GM23338 (cell line): ENCODE data around the gene PRDM2. TPM values are rescaled to one million over a fixed set of nuclear protein-coding genes. Genes with fewer than 3 reads are reported as not detected.

Experiments used
- ATAC-seq: fragments of 200-7000 bp; cut with Tn5 transposase; 3 replicates; pipeline ENCODE4 v1.9.1; 2020
- DNase-seq: peaks from one replicate; pipeline ENCODE4 v3.0.0-alpha.2; 2015; ENCODE audit warnings: low spot score
- H2AFZ ChIP-seq: fragments of 200-600 bp; sonication (generic); 2 replicates; pipeline ENCODE4 v1.8.0; 2016; ENCODE audit warnings: antibody characterized with exemption, mild to moderate bottlenecking, moderate library complexity
- H3F3A ChIP-seq: fragments of 200-600 bp; sonication (generic); replicated peaks from 2 replicates; pipeline ENCODE4 v1.8.0; 2017; ENCODE audit warnings: antibody characterized with exemption, mixed run types, low read depth
- H3K27ac ChIP-seq: fragments of 200-600 bp; sonication (generic); 2 replicates; pipeline ENCODE4 v1.6.1; 2016; ENCODE audit warnings: low read depth
- H3K27me3 ChIP-seq: fragments of 200-600 bp; sonication (generic); 2 replicates; pipeline ENCODE4 v1.8.0; 2016; ENCODE audit warnings: mild to moderate bottlenecking, mixed run types, moderate library complexity; ENCODE audit not compliant: insufficient read depth
- H3K36me3 ChIP-seq: fragments of 200-600 bp; sonication (generic); 2 replicates; pipeline ENCODE4 v1.8.0; 2016; ENCODE audit warnings: mild to moderate bottlenecking; ENCODE audit not compliant: insufficient read depth
- H3K4me1 ChIP-seq: fragments of 200-600 bp; sonication (generic); 2 replicates; pipeline ENCODE4 v1.8.0; 2016; ENCODE audit warnings: mild to moderate bottlenecking, moderate library complexity; ENCODE audit not compliant: insufficient read depth
- H3K4me2 ChIP-seq: fragments of 200-600 bp; sonication (generic); 2 replicates; pipeline ENCODE4 v1.7.1; 2017; ENCODE audit warnings: mixed run types
- H3K4me3 ChIP-seq: fragments of 200-600 bp; sonication (generic); 2 replicates; pipeline ENCODE4 v1.6.1; 2016; ENCODE audit warnings: mixed run types
- H3K79me2 ChIP-seq: fragments of 200-600 bp; sonication (generic); replicated peaks from 2 replicates; pipeline ENCODE4 v1.8.0; 2017; ENCODE audit warnings: mild to moderate bottlenecking; ENCODE audit not compliant: insufficient read depth
- H3K9me2 ChIP-seq: fragments of 200-600 bp; sonication (generic); 2 replicates; pipeline ENCODE4 v1.8.0; 2017; ENCODE audit not compliant: insufficient read depth
- H4K20me1 ChIP-seq: fragments of 200-600 bp; sonication (generic); replicated peaks from 2 replicates; pipeline ENCODE4 v1.8.0; 2017; ENCODE audit warnings: mild to moderate bottlenecking; ENCODE audit not compliant: insufficient read depth
- H3K27ac Mint-ChIP-seq: 2 replicates; pipeline ENCODE4 v1.8.0; 2020; ENCODE audit warnings: inconsistent platforms, mild to moderate bottlenecking, moderate library complexity, mixed read lengths
- H3K27me3 Mint-ChIP-seq: 3 replicates; pipeline ENCODE4 v1.8.0; 2022; ENCODE audit warnings: low read depth, mild to moderate bottlenecking, moderate library complexity, mixed read lengths, inconsistent platforms; ENCODE audit not compliant: insufficient read depth, poor library complexity
- H3K36me3 Mint-ChIP-seq: 3 replicates; pipeline ENCODE4 v1.8.0; 2021; ENCODE audit warnings: low read depth, mild to moderate bottlenecking, inconsistent platforms, moderate library complexity, mixed read lengths
- H3K4me1 Mint-ChIP-seq: 3 replicates; pipeline ENCODE4 v1.8.0; 2020; ENCODE audit warnings: mild to moderate bottlenecking, inconsistent platforms, mixed read lengths
- H3K4me3 Mint-ChIP-seq: 3 replicates; pipeline ENCODE4 v1.8.0; 2021; ENCODE audit warnings: moderate library complexity, mild to moderate bottlenecking, inconsistent platforms, mixed read lengths
- H3K9me3 Mint-ChIP-seq: 3 replicates; pipeline ENCODE4 v1.8.0; 2020; ENCODE audit warnings: moderate library complexity, mild to moderate bottlenecking, inconsistent platforms, mixed read lengths
- CREB1 ChIP-seq: fragments of 250-450 bp; sonication (Bioruptor Pico); IDR thresholded peaks from 2 replicates; pipeline ENCODE4 v1.5.0; 2020; ENCODE audit warnings: low read depth, mild to moderate bottlenecking, moderate library complexity
- CTCF ChIP-seq, 2 experiments: fragments of 200-600 bp in 1 of 2; sonication (generic) in 1 of 2; conservative IDR thresholded peaks; 2 replicates each; pipeline versions ENCODE4 v1.5.1 to v1.6.1; 2016 to 2017; ENCODE audit warnings: antibody characterized with exemption in 2 of 2, low read depth in 2 of 2, mild to moderate bottlenecking in 2 of 2, moderate library complexity in 1 of 2
- ETS1 ChIP-seq: IDR thresholded peaks from 2 replicates; pipeline ENCODE4 v1.6.1; 2016; ENCODE audit warnings: antibody characterized with exemption
- EZH2 ChIP-seq: fragments of 200-600 bp; sonication (generic); IDR thresholded peaks from one replicate; pipeline ENCODE4 v1.8.0; 2017; ENCODE audit warnings: antibody characterized with exemption, mild to moderate bottlenecking, low read depth; ENCODE audit not compliant: unreplicated experiment
- EZH2phosphoT487 ChIP-seq: fragments of 200-600 bp; sonication (generic); IDR thresholded peaks from one replicate; pipeline ENCODE4 v1.8.1; 2018; ENCODE audit warnings: antibody characterized with exemption; ENCODE audit not compliant: unreplicated experiment
- JUNB ChIP-seq: IDR thresholded peaks from one replicate; pipeline ENCODE4 v1.6.1; 2016; ENCODE audit warnings: antibody characterized with exemption; ENCODE audit not compliant: unreplicated experiment
- POLR2AphosphoS5 ChIP-seq: IDR thresholded peaks from 2 replicates; pipeline ENCODE4 v1.6.1; 2016; ENCODE audit warnings: antibody characterized with exemption, low read depth
- REST ChIP-seq: IDR thresholded peaks from one replicate; pipeline ENCODE4 v1.6.1; 2018; ENCODE audit warnings: antibody characterized with exemption; ENCODE audit not compliant: unreplicated experiment
- STAT1 ChIP-seq: IDR thresholded peaks from one replicate; pipeline ENCODE4 v1.6.1; 2016; ENCODE audit warnings: antibody characterized with exemption; ENCODE audit not compliant: unreplicated experiment
- ZNF114 ChIP-seq: fragments of 250-450 bp; sonication (Bioruptor Pico); IDR thresholded peaks from 2 replicates; pipeline ENCODE4 v1.5.0; 2020; ENCODE audit warnings: mild to moderate bottlenecking, moderate library complexity
- polyA plus RNA-seq: library from polyadenylated mRNA; unstranded; fragments of >200 nt; fragmentation: Nextera tagmentation; extraction: Ambion mirVana; gene quantifications from 2 replicates; pipeline ENCODE4 v1.2.1, GENCODE V29; 2016
- total RNA-seq: library from RNA; depleted of rRNA; stranded (reverse); fragments of >200 nt; shearing (Covaris generic); gene quantifications from 2 replicates; pipeline ENCODE4 v1.2.3, GENCODE V29; 2014

Gene PRDM2
- total and polyA plus RNA-seq, 2 experiments from 2014 or later: 11.6 to 28.3 TPM

- H3K4me1 Mint-ChIP-seq: no peaks in the 10 kb centered on the region
- H3K27ac ChIP-seq: no peak overlapping the region
- no peak overlapping the region for H3K27ac Mint-ChIP-seq
- no peaks in the 10 kb centered on the region for H3K36me3 Mint-ChIP-seq
- H3K27me3 ChIP-seq: peaks cover 3% of the 10 kb centered on the region
- H3K4me3 Mint-ChIP-seq: no peak overlapping the region
- no peaks in the 10 kb centered on the region for H3K36me3 ChIP-seq
- H3F3A ChIP-seq: no peaks in the 10 kb centered on the region
- H3K9me2 ChIP-seq: no peaks in the 10 kb centered on the region
- H3K4me1 ChIP-seq: no peaks in the 10 kb centered on the region
- H3K4me3 ChIP-seq: no peak overlapping the region
- no peak overlapping the region for H2AFZ ChIP-seq
- ATAC-seq (no peak), DNase-seq (no peak)
- H3K4me2 ChIP-seq: no peak overlapping the region
- H3K9me3 Mint-ChIP-seq: no peaks in the 10 kb centered on the region; the same call in 2 of the 3 replicates
- no peaks in the 10 kb centered on the region for H3K79me2 ChIP-seq
- peaks cover 2% of the 10 kb centered on the region for H3K27me3 Mint-ChIP-seq
- no peaks in the 10 kb centered on the region for H4K20me1 ChIP-seq
- TF ChIP-seq ETS1 (no peak), JUNB (no peak), EZH2 (no peak), CREB1 (CRISPR knock-in tag) (no peak), STAT1 (no peak), ZNF114 (CRISPR knock-in tag) (no peak), POLR2AphosphoS5 (no peak), REST (no peak)
These were observed 136.1 kb downstream of the PRDM2 start for GRCh38 chr1:13836136-13836535.

GRCh38 chr1:13836631-13837030 lies 136.6 kb downstream of the PRDM2 start:
- Histone ChIP-seq H2AFZ (no peak overlapping the region), H3K27me3 (peaks cover 8% of the 10 kb centered on the region), H3K27ac (no peak overlapping the region), H4K20me1 (no peaks in the 10 kb centered on the region), H3K9me2 (no peaks in the 10 kb centered on the region), H3K4me1 (no peaks in the 10 kb centered on the region), H3K36me3 (no peaks in the 10 kb centered on the region), H3K4me3 (no peak overlapping the region), H3K79me2 (no peaks in the 10 kb centered on the region), H3K4me2 (no peak overlapping the region), H3F3A (no peaks in the 10 kb centered on the region)
- TF ChIP-seq JUNB: no peak
- TF ChIP-seq EZH2phosphoT487: no peak
- TF ChIP-seq CTCF (conservative IDR thresholded peaks at IDR 0.05; ENCODE audit: low read depth in 2 of 2): no peak
- ATAC-seq: no peak
- peaks cover 3% of the 10 kb centered on the region for H3K27me3 Mint-ChIP-seq
- H3K4me1 Mint-ChIP-seq: no peaks in the 10 kb centered on the region
- no peak overlapping the region for H3K27ac Mint-ChIP-seq
- H3K9me3 Mint-ChIP-seq: no peaks in the 10 kb centered on the region; the same call in 2 of the 3 replicates
- DNase-seq: no peak
- no peak overlapping the region for H3K4me3 Mint-ChIP-seq
- H3K36me3 Mint-ChIP-seq: no peaks in the 10 kb centered on the region
